ENCODE data around the gene BID.
A peak's percentile ranks its signal among the peaks of the same experiment; 100 is the strongest.
"Not testable (repeated sequence)": the region's sequence is repeated elsewhere in the genome, so short reads cannot be mapped to it uniquely, and the experiment has no call there.

Gene BID

DNA sequence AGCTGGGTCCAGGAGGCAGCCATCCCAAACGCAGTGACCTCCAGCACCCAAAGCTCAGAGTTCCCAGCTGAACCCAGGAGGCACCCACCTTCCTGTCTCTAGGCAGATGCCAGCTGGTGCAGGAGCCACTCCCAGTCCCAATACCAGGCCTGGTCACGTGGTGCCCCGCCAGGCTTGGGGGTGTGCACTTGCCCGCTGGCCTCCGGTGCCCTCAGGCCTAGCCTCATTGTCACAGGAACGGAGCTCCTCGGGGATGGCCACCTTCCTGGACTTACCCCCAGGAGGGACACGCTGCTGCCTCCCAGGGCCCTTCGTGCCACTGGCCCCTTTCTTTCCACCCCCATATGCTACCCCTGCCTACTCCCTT, 4.6 kb downstream of the BID start:
- no peak for DNase-seq (ENCODE audit: low read depth in 2 of 2)

DNA sequence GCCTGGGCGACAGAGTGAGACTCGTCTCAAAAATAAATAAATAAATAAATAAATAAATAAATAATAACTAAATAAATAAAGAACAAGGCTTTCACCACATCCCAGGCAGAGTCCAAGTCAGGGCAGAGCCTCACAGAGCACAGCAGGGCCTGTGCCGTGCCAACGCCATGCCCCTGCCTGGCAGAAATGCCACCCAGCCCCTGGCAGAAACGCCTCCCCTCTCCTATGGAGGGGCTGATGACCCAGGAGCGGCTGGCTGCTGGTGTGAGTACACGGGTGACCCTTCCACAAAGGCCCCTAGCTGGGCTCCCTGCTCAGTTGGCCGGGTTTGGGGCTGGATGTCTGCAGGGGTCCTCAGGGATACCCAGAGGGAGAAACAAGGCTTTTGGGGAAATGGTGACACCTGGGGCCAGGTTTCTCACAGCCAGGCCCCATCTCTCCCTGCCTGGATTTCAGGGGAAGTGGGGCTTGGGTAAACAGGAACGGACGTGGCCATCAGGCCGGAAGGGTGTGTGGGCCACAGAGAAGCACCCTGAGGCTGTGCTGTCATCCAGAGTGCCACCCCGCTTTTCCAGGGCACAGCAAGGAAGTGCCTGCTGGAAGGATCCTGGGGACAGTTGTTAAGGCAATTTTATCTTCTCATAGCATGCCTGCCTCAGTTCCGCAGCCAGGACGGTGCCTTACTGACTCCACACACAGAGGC, 5.1 kb downstream of the BID start:
- DNase-seq (ENCODE audit: low read depth in 2 of 2), result no peak

DNA sequence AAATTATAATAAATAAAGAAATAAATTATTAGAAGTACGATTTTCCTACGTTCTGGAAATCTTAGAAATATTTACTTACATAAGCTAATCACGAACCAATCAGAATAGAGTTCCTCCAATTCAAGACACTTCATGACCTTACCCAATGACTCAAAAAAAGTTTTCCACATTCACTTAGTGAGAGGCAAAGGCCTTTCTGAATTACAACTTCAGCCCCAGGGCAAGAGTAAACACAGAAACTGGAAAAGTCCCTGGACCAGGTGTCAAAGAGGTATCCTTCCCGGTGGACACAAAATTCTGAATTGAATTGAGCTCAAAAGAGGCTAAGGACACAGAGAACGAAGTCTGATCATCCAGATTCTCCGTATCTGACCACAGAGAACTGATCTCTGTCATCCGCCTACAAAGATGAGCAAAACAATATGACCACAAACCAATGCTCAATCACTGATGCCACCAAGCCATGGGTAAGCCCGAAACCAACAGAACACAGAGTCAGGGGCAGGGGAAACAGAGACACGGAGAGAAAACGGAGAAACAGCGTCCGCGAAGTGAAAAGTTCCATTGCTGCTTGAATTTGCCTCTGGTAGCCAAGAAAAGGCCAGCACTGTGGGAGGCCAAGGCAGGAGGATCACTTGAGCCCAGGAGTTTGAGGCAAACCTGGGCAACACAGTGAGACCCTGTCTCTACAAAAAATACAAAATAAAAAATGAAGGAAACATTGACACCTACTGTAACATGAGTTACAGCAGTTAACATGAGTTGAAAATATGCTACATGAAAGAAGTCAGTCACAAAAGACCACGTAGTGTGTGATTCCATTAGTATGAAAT, 6.8 kb downstream of the BID start:
- peak; percentile 52 to 55 for DNase-seq (ENCODE audit: low read depth in 2 of 2)

DNA sequence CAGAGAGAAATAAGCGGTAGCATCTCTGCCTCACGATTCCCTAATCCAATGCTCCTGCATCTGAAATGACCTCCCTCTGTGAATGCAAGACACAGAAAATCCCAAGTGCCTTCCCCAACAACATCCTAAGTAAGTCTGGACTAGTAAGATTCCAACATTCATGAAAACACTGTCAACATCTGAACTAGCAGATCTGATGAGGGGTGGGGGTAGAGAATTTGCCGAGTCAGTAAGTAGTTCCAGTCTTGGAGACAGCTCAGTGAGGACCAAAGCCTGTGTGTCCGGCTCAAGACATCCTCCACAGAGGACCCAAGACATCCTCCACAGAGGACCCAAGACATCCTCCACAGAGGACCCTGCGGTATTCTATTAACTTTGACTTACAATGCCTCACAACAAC, 9.4 kb downstream of the BID start:
- DNase-seq (ENCODE audit: low read depth in 2 of 2), result not testable (repeated sequence)

DNA sequence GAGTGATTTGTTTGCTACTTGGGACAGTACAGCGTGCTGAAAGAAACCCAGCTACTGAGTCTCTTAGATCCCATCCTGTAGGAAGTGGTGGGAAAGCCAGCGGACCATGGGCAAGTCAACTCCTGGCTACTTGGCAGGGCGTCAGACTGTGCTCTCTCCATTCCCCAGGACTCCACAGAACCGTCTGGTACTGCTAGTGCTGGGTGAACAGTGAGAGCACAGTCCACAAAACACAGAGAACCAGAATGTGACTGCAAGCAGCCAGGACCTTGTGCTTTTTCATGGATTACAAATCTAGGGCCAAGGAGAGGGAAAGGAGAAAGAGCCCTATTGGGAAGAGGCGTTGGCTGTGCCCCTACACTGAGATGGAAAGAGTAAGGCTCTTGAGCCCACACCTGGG, 10.2 kb downstream of the BID start:
- DNase-seq (ENCODE audit: low read depth in 2 of 2), result no peak

GRCh38 chr22:17763442-17763841, 10.8 kb downstream of the BID start:
- not testable (repeated sequence) for DNase-seq (ENCODE audit: low read depth in 2 of 2)

- DNase-seq (ENCODE audit: low read depth in 2 of 2), result no peak
Measured at GRCh38 chr22:17761138-17761488, 13.2 kb downstream of the BID start.

DNA sequence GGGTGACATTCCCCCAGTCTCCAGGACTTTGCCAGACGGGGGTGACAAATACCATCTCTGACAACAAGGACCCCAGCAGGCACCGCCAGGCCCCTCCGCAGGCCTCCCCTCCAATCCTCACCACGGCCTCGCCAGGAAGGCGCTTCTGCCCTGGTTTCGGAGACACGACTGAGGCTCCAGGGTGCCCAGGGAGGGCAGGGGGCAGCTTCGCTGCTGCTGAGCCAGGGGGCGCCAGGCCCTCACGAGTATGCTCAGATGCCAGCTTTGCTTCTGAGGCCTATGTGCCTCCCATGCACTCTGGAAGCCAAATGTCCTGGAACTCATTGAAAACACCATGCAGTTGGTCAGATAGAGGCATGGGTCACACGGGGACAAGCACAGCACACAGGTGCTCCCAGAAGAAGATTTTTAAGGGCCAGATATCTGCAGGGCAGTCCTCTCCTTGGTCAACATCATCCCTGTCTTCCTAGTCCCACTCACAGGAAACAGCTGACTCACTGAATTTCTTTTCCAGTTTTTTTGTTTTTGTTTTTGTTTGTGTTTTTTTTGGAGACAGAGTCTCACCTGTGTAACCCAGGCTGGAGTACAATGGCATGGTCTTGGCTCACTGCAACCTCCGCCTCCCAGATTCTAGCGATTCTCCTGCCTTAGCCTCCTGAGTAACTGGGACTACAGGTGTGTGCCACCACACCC, 19.9 kb downstream of the BID start:
- no peak for DNase-seq (ENCODE audit: low read depth in 2 of 2)

DNA sequence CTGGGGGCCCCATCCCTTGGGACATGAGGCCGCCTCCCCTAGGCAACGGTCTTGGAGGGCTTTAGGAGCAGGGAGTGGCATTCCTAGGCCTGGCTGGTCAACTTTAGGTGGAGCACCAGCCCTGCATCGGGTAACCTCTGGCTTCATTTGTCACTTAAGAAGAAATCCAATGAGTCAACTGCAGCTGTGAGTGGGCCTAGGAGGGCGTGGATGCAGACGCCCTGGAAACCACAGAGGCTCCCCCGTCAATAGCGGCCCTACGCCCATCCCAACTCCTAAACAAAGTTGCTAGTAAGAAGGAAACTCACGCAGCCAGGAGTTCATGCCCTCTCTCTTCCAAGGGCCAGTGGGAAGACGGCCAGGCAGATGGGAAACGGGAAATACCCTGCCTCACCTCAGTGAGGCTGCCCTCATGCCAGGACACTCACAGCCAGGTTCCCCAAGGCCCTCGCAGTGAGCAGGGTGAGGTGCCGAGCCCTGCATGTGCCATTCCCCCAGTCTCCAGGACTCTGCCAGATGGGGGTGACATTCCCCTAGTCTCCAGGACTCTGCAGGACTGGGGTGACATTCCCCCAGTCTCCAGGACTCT, 20.8 kb downstream of the BID start:
- DNase-seq (ENCODE audit: low read depth in 2 of 2), result no peak

GRCh38 chr22:17751596-17751995, 22.7 kb downstream of the BID start:
- no peak for DNase-seq (ENCODE audit: low read depth in 2 of 2)

GRCh38 chr22:17749605-17750395, 24.5 kb downstream of the BID start:
- no peak for DNase-seq (ENCODE audit: low read depth in 2 of 2)

DNA sequence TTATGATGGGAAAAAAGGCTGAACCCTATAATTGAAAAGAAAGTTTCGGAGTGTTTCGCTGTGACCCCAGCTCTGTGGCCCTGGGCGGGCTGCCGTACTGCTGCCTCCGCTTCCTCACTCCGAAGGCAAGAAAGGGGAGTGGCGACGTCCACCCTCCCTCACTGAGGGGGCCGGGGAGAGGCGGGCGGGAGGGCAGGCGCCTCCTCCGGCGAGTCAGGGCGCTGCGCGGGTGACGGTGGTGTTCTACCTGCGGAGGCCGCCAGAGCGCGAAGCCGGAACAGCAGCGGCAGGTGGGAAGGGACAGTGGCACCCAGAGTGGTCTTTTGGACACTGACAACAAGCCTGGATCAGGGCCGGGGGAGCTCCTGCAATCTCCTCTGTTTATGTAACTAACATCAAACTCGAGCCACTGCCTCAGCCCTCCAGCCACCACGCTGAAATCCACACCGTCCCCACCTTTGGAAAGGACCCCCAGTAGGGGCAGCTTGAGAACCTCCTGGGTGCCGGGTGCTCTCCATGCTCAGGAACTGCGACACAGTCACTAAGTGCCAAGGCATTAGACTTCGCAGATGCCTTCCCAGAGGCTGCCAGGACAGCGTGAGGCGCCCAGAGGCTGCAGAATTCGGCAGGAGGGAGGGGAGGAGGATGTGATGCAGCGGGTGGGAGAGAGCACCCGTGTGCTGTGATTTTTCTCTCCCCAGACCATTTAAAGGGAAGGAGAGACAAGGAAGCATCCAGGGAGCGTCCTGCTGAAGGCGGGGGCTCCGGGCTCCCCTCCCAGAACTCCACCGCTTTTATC, 25.5 kb downstream of the BID start:
- DNase-seq (ENCODE audit: low read depth in 2 of 2), result no peak

GRCh38 chr22:17746916-17747315, 27.4 kb downstream of the BID start:
- DNase-seq (ENCODE audit: low read depth in 2 of 2), result no peak

- DNase-seq (ENCODE audit: low read depth in 2 of 2), result no peak
Measured at GRCh38 chr22:17744430-17744829, 29.8 kb downstream of the BID start.

DNA sequence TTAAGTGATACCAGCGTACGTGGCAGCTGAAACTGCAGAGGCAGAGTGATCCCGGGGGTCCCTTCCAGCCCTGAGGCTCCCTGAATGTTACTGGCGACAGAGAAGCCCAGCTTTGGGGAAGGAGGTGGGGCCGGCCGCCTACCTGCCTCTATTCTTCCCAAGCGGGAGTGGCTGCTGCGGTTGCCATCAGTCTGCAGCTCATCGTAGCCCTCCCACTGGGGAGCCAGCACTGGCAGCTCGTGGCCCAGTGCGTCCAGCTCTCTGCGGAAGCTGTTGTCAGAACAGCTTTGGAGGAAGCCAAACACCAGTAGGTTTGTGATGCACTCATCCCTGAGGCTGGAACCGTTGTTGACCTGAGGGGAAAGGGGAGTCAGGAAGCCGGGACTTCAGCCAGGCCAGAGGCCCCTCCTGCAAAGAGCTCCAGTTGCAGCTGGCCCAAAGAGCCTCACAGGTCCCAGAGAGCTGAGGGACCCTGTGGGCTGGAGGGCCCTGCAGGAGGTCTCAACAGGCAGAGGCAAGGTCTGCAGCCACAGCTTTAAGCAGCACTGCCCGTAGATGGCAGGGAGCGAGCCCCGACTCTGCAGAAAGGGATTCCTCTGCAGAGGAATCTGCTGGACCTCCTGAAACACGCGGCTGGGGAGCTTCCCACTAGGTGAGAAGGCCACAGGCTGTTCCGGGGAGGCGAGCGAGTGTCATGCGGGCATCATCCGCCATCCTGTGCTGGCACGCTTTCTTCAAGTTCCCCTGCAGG, 30.4 kb downstream of the BID start:
- DNase-seq (ENCODE audit: low read depth in 2 of 2), result no peak

DNA sequence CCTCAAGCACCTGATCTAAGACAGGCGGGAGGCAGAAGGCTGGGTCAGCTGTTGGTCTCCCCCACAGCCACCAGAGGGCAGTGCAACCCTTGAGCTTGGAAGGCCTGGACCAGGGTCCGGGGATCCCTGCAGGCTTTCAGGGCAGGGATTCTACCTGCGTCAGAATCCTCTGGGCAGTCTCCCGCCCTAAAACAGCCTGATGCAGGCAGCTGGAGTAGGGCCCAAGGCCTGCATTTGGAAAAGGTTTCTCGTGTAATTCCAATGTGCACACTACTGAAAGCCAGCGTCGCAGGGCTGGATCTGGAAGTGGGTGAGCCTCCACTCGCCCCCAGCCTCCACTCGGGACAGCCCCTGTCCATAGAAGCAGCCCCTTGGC, 31.8 kb downstream of the BID start:
- DNase-seq (ENCODE audit: low read depth in 2 of 2), result peak; percentile 47 to 62

- DNase-seq (ENCODE audit: low read depth in 2 of 2), result no peak
Measured at GRCh38 chr22:17741866-17742526, 32.3 kb downstream of the BID start.

DNA sequence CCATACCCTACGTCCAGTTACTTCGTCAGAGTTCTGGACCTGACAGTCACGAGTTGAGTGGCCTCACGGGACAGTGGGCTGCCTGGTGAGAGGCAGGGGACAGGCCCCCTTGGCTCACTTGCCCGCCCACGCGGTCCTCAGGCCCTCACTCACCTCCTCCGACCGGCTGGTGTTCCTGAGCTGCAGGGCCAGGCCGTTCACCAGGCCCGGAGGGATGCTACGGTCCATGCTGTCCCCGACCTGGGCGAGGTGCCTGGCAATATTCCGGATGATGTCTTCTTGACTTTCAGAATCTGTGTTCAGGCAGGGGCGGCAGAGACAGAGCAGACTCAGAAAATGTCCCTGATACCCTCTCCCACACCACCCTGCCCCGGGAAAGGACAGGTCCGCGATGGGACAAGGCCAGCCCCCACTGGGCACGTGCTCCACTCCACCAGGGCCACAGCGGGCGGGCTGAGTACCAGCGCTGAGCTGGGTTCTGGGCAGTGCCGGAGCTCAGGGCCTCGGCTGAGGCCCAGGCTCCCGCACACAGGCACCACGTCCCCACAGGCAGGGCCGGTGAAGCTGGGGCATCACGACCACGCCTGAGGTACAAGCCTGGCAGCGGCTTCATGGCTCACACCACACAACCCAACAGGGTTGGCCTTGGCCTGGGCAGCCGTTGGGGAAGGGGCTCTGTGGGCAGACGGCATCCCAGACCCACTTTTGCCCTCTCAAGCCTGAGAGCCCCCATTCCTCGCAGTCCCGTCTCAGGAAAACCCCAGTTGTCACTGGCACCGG, 34.9 kb downstream of the BID start:
- no peak for DNase-seq (ENCODE audit: low read depth in 2 of 2)

All from stimulated activated CD4-positive, alpha-beta T cell treated with anti-CD3 and anti-CD28 coated beads, Interleukin-15, amount 100 ng/mL, for 48 hours (primary cell).